ENCODE measurements around the gene NFKBIA. TPM values are rescaled to one million over a fixed set of nuclear protein-coding genes. Genes with fewer than 3 reads are reported as not detected.
"Not testable (repeated sequence)": the region's sequence is repeated elsewhere in the genome, so short reads cannot be mapped to it uniquely, and the experiment has no call there.

Gene NFKBIA
- total RNA-seq, 4 donors from 2014 or later: 112 to 387 (median 295) TPM

GRCh38 chr14:35378425-35379233 lies 25.9 kb downstream of the NFKBIA start:
- Histone ChIP-seq H3K27me3 (no peaks in the 10 kb centered on the region), H3K9me3 (no peaks in the 10 kb centered on the region), H3K36me3 (no peaks in the 10 kb centered on the region), H3K27ac (no peak overlapping the region), H3K4me3 (no peak overlapping the region), H3K4me1 (peaks cover 0 to 4% of the 10 kb centered on the region in 2 donors)
- TF ChIP-seq CTCF (IDR thresholded peaks at IDR 0.05) (no peak), POLR2A (IDR thresholded peaks at IDR 0.05) (no peak)
- DNase-seq: no peak
- intact Hi-C loops (cut with DNase I; ENCODE audit: low total_unique reads): no loop called here

- Histone ChIP-seq H3K27ac (no peak overlapping the region), H3K4me1 (no peaks in the 10 kb centered on the region), H3K4me3 (no peak overlapping the region), H3K9me3 (no peaks in the 10 kb centered on the region), H3K36me3 (no peaks in the 10 kb centered on the region), H3K27me3 (no peaks in the 10 kb centered on the region)
- no peak for DNase-seq
- intact Hi-C loops (cut with DNase I; ENCODE audit: low total_unique reads): no loop called here
- TF ChIP-seq POLR2A (IDR thresholded peaks at IDR 0.05): no peak
- TF ChIP-seq CTCF (IDR thresholded peaks at IDR 0.05): no peak
These were observed 29.0 kb downstream of the NFKBIA start for GRCh38 chr14:35375558-35376025.

GRCh38 chr14:35374263-35374712 lies 30.3 kb downstream of the NFKBIA start:
- TF ChIP-seq POLR2A (IDR thresholded peaks at IDR 0.05) (no peak), CTCF (IDR thresholded peaks at IDR 0.05) (no peak)

GRCh38 chr14:35373208-35373607 lies 31.3 kb downstream of the NFKBIA start:
- intact Hi-C loops (cut with DNase I; ENCODE audit: low total_unique reads); DNase-seq: not testable (repeated sequence)

More at GRCh38 chr14:35374263-35374712, 30.3 kb downstream of the NFKBIA start:
- intact Hi-C loops (cut with DNase I; ENCODE audit: low total_unique reads): no loop called here
- no peaks in the 10 kb centered on the region for H3K27me3 ChIP-seq
- H3K27ac ChIP-seq: no peak overlapping the region
- DNase-seq: peak; percentile 50 to 75
- H3K9me3 ChIP-seq: no peaks in the 10 kb centered on the region
- no peak overlapping the region for H3K4me3 ChIP-seq
- H3K4me1 ChIP-seq: no peaks in the 10 kb centered on the region
- H3K36me3 ChIP-seq: no peaks in the 10 kb centered on the region

GRCh38 chr14:35370969-35371368 lies 33.6 kb downstream of the NFKBIA start:
- no peaks in the 10 kb centered on the region for H3K4me1 ChIP-seq
- intact Hi-C loops (cut with DNase I; ENCODE audit: low total_unique reads): no loop called here

More at GRCh38 chr14:35373208-35373607, 31.3 kb downstream of the NFKBIA start:
- H3K36me3 ChIP-seq, H3K27me3 ChIP-seq, H3K9me3 ChIP-seq, H3K4me1 ChIP-seq, H3K27ac ChIP-seq, H3K4me3 ChIP-seq: not testable (repeated sequence)

More at GRCh38 chr14:35370969-35371368, 33.6 kb downstream of the NFKBIA start:
- Histone ChIP-seq H3K9me3 (no peaks in the 10 kb centered on the region), H3K27ac (no peak overlapping the region), H3K36me3 (no peaks in the 10 kb centered on the region), H3K27me3 (no peaks in the 10 kb centered on the region), H3K4me3 (no peak overlapping the region)
- DNase-seq: no peak
- TF ChIP-seq POLR2A (IDR thresholded peaks at IDR 0.05) (no peak), CTCF (IDR thresholded peaks at IDR 0.05) (no peak)

Data from uterus (tissue), 4 donors.